Measurements from ENCODE around the gene PRKAG3. TPM values are rescaled to one million over a fixed set of nuclear protein-coding genes. Genes with fewer than 3 reads are reported as not detected.

The PRKAG3 gene
- polyA plus RNA-seq, 1 of the 3 experiments (the other 2 are of a cell fraction), result not detected

DNA sequence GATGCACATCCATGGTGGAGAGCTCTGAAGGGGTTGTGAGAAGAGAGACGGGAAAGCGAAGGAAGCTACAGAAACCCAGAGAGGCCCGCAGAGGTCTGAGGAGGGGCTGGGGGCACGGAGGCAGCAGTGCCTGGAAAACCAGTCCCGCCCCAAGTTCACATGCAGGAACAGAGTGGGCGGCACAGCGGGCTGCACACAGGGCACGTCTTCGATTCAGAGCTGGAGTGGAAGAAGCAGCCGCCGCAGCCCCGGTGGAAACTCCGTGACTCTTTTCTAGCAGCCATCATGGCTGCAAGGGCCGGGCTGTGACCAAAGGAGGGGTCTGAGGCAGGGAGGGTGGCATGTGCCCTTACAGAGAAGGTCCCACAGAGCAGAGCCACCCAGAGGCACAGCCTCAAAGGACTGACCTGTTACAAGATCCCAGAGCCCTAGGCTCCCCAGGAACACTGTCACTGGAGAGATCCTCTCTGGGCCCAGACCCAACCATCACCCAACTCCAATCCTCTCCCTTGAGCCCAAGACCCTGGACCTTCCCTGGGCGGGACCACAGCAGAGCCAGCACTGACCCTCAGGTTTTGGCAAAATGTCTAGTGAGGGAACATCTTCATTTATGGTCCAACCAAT lies 10.7 kb downstream of the PRKAG3 start:
- CTCF ChIA-PET, result interaction anchor here (1.0 to 1.5 kb wide), 2 partner anchors 27 to 69 kb away, joined by 3 read pairs; no protein-coding TSS in a partner anchor
- TF ChIP-seq MXI1 (IDR thresholded peaks at IDR 0.05; ENCODE audit: low read depth, low read length), result no peak
- TF ChIP-seq RAD21 (IDR thresholded peaks at IDR 0.05; ENCODE audit: low read length), result no peak
- no peak for TF ChIP-seq FOSL2 (IDR thresholded peaks at IDR 0.05; ENCODE audit: borderline replicate concordance, low read depth)
- no peak for TF ChIP-seq TEAD4 (IDR thresholded peaks at IDR 0.05; ENCODE audit: borderline replicate concordance, insufficient read depth)
- no peak for TF ChIP-seq POLR2AphosphoS5 (IDR thresholded peaks at IDR 0.05; ENCODE audit: low read depth, low read length)
- TF ChIP-seq, protein P1, sequence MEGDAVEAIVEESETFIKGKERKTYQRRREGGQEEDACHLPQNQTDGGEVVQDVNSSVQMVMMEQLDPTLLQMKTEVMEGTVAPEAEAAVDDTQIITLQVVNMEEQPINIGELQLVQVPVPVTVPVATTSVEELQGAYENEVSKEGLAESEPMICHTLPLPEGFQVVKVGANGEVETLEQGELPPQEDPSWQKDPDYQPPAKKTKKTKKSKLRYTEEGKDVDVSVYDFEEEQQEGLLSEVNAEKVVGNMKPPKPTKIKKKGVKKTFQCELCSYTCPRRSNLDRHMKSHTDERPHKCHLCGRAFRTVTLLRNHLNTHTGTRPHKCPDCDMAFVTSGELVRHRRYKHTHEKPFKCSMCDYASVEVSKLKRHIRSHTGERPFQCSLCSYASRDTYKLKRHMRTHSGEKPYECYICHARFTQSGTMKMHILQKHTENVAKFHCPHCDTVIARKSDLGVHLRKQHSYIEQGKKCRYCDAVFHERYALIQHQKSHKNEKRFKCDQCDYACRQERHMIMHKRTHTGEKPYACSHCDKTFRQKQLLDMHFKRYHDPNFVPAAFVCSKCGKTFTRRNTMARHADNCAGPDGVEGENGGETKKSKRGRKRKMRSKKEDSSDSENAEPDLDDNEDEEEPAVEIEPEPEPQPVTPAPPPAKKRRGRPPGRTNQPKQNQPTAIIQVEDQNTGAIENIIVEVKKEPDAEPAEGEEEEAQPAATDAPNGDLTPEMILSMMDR (IDR thresholded peaks at IDR 0.05), result no peak
- TF ChIP-seq, protein P2, sequence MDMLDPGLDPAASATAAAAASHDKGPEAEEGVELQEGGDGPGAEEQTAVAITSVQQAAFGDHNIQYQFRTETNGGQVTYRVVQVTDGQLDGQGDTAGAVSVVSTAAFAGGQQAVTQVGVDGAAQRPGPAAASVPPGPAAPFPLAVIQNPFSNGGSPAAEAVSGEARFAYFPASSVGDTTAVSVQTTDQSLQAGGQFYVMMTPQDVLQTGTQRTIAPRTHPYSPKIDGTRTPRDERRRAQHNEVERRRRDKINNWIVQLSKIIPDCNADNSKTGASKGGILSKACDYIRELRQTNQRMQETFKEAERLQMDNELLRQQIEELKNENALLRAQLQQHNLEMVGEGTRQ (IDR thresholded peaks at IDR 0.05; ENCODE audit: borderline replicate concordance, low read depth, low read length), result no peak
- TF ChIP-seq, protein P3, sequence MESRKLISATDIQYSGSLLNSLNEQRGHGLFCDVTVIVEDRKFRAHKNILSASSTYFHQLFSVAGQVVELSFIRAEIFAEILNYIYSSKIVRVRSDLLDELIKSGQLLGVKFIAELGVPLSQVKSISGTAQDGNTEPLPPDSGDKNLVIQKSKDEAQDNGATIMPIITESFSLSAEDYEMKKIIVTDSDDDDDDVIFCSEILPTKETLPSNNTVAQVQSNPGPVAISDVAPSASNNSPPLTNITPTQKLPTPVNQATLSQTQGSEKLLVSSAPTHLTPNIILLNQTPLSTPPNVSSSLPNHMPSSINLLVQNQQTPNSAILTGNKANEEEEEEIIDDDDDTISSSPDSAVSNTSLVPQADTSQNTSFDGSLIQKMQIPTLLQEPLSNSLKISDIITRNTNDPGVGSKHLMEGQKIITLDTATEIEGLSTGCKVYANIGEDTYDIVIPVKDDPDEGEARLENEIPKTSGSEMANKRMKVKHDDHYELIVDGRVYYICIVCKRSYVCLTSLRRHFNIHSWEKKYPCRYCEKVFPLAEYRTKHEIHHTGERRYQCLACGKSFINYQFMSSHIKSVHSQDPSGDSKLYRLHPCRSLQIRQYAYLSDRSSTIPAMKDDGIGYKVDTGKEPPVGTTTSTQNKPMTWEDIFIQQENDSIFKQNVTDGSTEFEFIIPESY (IDR thresholded peaks at IDR 0.05; ENCODE audit: borderline replicate concordance, low read depth), result no peak
- TF ChIP-seq GABPA (IDR thresholded peaks at IDR 0.05; ENCODE audit: low read depth), result no peak
- TF ChIP-seq ELF1 (IDR thresholded peaks at IDR 0.05), result no peak
- no peak for TF ChIP-seq SMC3 (IDR thresholded peaks at IDR 0.05; ENCODE audit: low read depth, low read length)
- no peak for TF ChIP-seq RXRA (IDR thresholded peaks at IDR 0.05; ENCODE audit: borderline replicate concordance, low read depth)
- TF ChIP-seq CHD2 (IDR thresholded peaks at IDR 0.05; ENCODE audit: low read length, partially characterized antibody), result no peak
- no peak for TF ChIP-seq TCF12 (IDR thresholded peaks at IDR 0.05)
- TF ChIP-seq NFIC (IDR thresholded peaks at IDR 0.05; ENCODE audit: borderline replicate concordance), result no peak
- TF ChIP-seq, protein P4, sequence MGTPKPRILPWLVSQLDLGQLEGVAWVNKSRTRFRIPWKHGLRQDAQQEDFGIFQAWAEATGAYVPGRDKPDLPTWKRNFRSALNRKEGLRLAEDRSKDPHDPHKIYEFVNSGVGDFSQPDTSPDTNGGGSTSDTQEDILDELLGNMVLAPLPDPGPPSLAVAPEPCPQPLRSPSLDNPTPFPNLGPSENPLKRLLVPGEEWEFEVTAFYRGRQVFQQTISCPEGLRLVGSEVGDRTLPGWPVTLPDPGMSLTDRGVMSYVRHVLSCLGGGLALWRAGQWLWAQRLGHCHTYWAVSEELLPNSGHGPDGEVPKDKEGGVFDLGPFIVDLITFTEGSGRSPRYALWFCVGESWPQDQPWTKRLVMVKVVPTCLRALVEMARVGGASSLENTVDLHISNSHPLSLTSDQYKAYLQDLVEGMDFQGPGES (IDR thresholded peaks at IDR 0.05; ENCODE audit: low read depth, low read length), result no peak
- TF ChIP-seq JUND (IDR thresholded peaks at IDR 0.05), result no peak
- TF ChIP-seq GATA2 (CRISPR knock-in tag; IDR thresholded peaks at IDR 0.05), result no peak
- TF ChIP-seq, protein P5, sequence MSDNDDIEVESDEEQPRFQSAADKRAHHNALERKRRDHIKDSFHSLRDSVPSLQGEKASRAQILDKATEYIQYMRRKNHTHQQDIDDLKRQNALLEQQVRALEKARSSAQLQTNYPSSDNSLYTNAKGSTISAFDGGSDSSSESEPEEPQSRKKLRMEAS (IDR thresholded peaks at IDR 0.05; ENCODE audit: low read depth), result no peak
- no peak for TF ChIP-seq RCOR1 (IDR thresholded peaks at IDR 0.05; ENCODE audit: low read length)

More for the DNA sequence above, 10.7 kb downstream of the PRKAG3 start:
- 81% methylated on average over 8 of the region's 15 CpGs for WGBS (ENCODE audit: low lambda C conversion rate)
- Histone ChIP-seq H3K9ac (no peak overlapping the region), H3K4me2 (no peak overlapping the region), H2AFZ (ENCODE audit: low read depth) (no peak overlapping the region), H3F3A (replicated peaks; ENCODE audit: insufficient read depth) (no peaks in the 10 kb centered on the region), H3K79me2 (ENCODE audit: insufficient read depth) (no peaks in the 10 kb centered on the region), H3K27me3 (ENCODE audit: insufficient read depth) (peaks cover 8% of the 10 kb centered on the region; the same call in 1 of the 2 replicates), H4K20me1 (ENCODE audit: insufficient read depth) (no peaks in the 10 kb centered on the region), H3K4me1 (ENCODE audit: control insufficient read depth in 1 of 2, insufficient read depth in 2 of 2, low read depth in 1 of 2, low read length in 1 of 2) (no peaks in the 10 kb centered on the region), H3K27ac (ENCODE audit: low read depth in 2 of 2, low read length in 1 of 2) (no peak overlapping the region), H3K4me3 (ENCODE audit: low read depth in 2 of 2, low read length in 1 of 2) (no peak overlapping the region), H3K9me3 (no peaks in the 10 kb centered on the region), H3K9me2 (no peaks in the 10 kb centered on the region), H3K36me3 (replicated peaks in 1 of 2; ENCODE audit: control insufficient read depth in 1 of 2, insufficient read depth in 2 of 2, low read length in 1 of 2) (no peaks in the 10 kb centered on the region)
- no peak for DNase-seq
- POLR2A ChIA-PET, result no interaction called here

Data from SK-N-SH (cell line).